GM21737 (cell line): Measurements from ENCODE around the gene MAD1L1.

ENCODE experiments used
- ATAC-seq: cut with Tn5 transposase; IDR thresholded peaks from one replicate; pipeline ENCODE4 v1.9.1; 2021; ENCODE audit warnings: mild to moderate bottlenecking, moderate library complexity; ENCODE audit not compliant: unreplicated experiment

Gene MAD1L1

DNA sequence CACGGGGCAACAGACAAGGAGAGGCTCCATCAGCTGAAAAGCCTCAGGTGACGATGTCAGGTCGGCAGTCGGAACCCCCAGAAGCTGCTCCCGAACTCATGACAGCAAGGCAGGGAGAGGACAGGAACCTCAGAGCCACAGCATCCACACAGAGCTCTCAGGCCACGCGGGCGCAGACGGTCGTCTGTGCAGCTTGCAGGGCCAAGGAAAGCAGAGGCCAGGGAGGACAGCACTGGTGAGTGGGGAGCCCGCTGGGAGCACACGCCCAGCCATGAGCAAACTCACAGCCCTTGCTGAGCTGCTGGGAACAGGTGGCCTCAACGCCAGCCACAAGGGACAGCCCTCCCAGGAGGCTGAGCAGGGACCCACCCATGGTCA lies 138.9 kb downstream of the MAD1L1 start:
- ATAC-seq, result no peak

DNA sequence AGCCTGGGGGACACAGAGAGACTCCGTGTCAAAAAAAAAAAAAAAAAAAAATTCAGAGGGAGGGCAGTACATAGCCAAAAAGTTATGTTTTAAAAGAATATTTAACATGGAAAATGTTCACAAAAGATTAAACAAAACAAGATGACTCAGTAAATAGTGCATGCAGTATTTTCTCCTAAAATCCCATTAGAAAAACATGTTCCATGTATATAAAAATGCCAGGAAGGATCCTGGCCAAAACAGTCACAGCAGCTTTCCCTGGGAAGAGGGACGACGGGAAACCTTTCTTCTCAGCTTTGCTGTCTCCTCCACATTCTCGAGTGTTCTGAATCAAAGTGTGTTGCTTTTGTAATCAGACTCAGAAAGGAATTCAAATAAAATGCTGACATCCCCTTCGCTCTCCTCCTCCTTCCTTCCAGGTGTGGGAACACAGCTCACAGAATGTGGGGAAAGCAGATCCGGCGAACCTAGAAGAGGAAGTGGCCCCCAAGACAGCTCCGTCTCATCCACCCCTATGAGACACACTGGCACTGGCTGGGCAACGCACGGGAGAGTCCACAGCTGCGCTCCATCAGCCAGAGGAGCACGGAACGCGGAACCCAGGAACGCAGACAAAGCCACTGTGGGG lies 139.4 kb downstream of the MAD1L1 start:
- no peak for ATAC-seq

DNA sequence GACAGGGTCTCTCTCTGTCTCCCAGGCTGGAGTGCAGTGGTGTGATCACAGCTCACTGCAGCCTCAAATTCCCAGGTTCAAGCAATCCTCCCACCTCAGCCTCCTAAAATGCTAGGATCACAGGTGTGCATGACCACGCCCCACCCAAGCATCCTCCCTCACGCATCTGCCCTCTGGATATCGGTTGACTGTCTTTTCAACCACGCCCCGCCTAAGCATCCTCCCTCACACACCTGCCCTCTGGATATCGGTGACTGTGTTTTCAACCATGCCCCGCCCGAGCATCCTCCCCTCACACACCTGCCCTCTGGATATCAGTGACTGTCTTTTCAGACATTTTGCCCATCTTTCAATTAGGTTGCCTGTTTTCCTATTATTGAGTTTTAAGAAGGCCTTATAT lies 140.5 kb downstream of the MAD1L1 start:
- ATAC-seq, result no peak

DNA sequence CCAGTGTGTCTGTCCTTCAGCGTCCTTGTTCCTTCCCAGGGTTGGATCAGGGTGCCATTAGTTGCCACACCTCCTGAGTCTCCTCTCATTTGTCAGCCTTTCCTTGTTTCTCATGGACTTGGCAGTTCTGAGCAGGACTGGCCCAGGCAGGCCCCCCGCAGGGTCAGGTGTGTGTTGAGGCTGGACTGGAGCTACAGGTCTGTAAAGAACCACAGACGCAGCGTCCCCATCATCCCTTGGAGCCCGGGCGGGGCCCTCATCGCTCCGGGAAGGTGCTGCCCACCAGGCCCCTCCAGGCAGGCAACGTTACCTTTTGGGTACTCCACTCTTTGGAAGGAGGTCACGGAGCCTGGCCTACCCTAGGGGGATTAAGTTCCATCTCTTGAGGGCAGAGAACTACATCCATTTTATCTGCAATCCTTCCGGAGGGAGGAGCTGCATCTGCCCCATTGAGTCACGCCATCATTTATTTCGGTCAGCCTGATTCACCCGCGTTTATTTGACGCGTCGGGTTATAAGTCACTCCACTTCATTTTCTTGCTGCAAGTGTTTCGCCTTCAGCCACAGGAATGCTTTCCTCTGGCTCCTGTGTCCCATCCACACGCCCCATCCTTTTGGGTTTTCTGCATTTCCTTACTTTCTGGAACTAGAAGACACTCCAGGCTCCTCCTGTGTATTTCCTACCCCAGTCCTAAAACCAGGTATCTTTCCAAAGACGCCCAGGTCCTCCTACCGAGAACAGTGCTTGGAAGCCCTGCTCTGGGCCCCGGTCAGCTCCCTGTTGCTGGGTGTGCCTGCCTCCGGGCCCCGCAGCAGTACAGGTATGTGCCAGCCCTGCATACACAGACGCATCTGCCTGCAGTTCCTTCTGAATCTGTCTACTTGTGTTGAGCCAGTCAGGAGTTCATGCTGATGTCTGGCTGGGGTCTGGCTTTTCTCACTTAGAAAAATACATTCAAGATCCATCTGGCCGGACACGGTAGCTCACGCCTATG lies 141.9 kb downstream of the MAD1L1 start:
- no peak for ATAC-seq

DNA sequence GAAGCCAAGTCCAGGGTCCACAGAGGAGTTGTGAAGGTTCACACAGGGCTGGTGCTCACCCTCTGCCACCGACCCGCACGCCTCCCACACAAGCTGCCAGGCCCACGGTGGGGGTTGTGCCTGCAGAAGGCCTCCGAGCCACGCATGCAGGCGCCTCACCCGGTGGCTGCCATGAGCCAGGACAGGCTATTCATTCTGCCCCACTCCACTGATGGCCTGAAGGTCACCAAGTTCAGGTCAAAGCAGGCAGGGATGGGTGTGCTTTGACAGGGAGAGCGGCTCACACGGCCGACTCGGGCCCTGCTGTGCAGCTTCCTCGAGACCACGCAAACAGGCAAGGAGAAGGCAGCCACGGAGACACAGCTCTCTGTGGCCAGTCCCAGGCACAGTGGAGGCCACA lies 143.9 kb downstream of the MAD1L1 start:
- ATAC-seq, result no peak

DNA sequence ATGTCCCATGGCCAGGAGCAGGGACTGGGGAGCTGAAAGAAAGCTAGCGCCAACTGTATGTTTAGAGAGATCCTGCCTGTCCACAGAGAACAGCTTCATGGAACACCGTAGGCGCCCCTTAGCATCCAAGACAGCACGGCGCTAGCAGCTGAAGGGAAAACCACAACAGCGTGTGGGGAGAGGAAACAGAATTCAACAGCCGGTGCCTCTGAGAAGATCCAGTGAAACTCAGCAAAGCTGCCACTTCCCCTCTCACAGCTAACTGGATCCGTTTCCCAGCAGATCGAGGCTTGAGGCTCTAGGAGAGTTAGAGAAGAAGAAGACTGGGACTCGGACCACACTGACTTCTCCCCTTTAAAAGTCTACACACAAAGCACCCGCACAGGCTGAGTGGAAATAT lies 145.0 kb downstream of the MAD1L1 start:
- no peak for ATAC-seq

DNA sequence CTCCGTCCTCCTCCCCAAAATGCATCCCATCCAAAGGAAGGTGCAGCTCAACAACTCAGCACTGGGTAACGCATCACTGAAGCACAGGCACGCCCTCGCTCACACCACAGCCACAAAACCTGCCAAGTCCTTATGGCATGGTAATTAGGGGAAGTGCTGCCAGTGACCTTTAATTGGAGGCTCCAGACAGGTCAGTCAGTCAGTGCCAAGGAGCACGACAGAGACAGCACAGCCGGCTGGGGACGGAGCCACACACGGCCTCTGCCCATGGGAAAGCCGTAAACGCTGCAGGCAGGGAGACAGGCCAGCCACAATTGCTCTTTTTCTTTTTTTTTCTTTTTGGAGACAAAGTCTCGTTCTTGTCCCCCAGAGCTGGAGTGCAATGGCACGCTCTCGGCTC lies 146.5 kb downstream of the MAD1L1 start:
- ATAC-seq, result no peak

DNA sequence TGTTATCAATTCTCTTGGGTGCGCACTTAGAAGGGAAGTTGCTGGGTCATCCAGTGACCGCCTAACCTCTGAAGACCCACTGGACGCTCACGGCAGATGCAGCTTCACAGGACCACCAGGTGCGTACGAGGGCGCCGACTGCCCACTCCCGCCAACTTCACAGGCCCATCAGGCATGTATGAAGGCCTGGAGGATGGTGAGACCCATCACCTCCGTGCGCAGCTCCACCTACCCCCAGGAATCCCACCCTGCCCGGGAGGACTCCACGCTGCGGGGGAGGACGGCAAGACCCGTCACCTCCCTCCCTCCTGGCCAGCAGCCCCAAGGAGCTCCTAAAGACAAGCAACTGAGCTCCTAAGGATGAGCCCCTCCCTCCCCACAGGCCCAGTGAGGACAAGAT lies 146.9 kb downstream of the MAD1L1 start:
- ATAC-seq, result no peak

DNA sequence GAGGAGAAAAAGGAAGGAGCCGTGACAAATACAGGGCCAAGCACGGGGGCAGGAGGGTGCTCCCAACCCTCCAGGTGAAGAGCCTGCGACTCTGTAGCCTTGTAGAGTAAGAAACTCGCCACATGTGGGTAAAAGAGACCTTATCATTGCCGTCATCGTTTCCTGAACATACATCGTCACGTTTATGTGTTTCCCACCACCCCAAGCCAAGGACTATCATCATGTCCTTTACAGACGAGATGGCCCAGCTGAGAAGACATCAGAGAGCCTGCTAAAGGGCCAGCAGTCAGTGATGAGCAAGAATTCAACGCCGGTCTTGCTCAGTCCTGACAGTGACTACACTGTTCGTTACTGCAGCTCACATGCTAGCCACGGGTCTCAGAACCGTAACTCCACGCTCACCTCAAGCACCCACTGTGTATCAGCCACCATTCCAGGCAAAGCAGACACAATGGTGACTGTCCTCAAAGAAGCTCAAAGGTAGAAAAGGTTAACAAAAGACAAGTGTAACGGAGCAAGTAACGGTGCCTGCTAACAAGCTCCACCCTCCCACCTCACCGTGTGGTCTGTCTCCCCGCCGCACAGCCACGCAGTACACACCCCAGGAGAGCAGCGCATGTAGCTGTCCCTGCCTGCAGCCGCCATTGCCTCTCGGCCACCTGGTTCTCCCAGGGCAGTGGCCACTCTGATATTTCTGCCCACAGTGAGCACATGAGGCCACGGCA lies 147.8 kb downstream of the MAD1L1 start:
- no peak for ATAC-seq

DNA sequence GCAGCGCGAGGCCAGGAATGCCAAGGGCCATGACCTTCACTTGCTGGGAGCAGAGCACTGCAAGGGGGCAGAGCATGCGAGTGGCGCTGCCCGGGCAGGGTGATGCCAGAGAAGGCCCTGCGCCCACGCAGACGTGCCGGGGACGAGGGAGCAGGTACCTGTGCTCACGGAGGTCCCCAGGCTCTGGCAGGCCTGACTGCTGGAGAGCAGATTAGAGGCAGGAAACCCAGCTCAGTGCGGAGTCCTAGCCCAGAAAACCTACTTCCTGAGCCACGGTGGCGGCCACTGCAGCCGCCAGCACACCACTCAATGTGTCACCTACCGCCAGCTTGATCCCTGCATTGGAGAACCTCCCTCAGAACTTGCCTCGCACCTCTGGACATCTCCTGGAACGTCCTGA lies 148.4 kb downstream of the MAD1L1 start:
- no peak for ATAC-seq

DNA sequence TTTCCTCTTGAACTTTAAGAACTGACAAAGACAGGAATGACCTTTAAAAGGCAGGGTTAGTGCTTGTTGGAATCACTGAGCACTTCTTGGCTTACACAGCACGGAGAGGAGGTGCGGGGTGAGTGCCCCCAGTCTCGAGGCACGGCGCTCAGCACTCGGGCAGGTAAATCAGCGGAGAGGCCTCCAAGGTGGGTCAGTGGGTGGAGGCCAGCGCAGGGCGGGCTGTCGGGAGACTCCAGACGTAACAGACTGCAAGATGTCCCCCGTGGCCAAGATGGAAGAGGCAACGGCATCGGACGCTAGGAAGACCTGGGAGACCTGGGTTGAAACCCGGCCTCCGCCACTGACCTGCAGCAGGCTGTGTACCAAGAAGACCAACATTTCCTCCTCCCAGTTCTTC lies 149.4 kb downstream of the MAD1L1 start:
- ATAC-seq, result no peak

DNA sequence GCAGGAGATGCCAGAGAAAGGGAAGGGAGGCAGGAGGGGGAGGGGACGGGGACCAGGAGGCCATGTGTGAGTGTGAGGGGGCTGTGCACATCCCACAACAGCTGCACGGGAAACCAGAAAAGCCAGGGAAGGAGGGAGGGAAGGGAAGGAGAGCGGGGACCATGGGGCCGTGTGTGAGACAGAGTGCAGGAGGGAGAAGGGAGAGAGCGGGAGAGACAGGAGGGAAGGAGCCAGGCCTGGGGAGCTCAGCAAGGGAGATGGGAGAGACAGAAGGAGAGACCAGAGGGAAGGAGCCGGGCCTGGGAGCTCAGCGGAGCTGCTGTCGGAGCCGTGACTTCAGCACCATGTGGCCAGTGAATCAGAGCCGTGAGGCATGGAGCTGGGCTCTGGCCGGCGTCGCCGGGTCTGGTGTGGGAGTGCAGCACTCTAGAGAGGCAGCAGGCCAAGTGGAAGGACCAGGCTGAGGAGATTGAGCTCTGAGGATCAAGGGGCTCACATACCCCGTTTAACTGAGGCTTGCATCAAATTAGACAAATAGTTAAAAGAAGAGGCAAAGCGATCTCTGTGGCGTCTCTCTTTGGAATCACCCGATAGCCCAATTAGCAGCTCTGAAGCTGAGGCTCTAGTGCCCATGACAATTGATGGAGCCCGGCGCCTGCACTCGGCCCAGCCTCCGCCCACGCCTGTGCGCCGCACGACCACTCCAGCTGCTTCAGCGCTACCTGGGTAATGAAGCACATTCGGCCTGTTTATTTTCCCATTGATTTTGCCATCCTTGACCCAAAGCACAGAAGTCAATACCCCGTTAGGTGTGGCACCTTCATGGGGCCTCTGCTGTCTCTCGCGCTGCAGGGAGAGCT lies 150.4 kb downstream of the MAD1L1 start:
- ATAC-seq, result no peak

DNA sequence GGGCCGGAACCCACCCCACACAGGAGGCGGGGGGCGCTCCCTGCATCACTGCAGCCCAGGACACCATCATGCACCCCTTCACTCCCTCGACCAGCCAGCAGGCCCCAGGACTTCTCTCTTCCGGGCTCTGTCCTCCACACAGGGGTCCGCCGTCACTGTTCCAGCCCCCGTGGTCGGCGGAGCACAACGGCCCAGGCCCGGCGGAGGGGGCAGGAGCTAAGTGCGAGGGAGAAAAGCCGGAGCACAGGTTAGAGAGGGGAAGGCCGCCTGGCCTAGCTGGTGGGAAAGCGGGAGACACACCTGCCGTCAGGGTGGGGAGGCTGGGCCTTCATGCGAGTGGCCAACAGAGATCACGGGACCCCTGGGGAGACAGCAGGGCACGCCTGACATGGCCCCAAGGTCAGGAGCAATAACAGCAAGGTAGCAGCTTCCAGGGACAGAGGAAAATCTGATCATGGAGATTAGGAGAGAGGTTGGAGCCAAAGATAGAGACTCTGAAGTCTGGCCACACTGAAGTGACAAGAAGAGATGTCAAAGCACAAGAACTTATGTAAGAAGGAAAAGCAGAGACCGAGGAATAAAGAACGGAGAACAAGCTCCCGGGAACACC lies 151.1 kb downstream of the MAD1L1 start:
- no peak for ATAC-seq

DNA sequence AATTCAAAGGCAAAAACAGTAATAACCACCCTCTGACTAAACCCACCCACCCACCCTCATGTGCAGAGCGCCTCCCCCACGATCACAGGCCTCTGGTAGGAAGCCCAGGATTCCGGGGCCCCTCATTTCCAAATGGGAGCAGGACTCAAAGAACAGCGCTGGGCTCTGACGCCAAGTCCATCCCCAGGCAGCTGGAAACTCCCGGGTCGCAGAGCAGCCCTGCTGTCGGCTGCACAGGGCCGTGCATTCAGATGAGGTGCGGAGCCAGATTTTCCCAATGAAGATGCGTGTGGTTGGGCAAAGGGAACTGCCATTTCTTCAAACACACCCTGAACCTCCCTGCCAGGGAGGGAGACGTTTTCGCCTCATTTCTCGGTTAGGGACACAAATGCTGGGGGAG lies 152.3 kb downstream of the MAD1L1 start:
- ATAC-seq, result no peak

DNA sequence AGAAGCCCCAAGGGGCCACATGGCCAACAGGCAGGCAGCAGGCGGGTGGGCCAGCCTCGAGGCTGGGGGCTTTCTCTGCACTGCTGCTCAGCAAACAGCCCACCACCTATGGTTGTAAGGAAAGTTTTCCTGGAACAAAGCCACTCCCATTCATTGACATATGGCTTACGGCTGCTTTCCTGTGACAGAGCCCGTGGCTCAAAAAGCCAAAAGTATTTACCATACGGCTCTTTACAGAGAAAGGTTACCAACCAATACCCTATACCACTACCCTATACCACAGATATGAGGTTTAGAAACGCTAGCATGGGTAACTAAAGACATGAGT lies 152.7 kb downstream of the MAD1L1 start:
- no peak for ATAC-seq

DNA sequence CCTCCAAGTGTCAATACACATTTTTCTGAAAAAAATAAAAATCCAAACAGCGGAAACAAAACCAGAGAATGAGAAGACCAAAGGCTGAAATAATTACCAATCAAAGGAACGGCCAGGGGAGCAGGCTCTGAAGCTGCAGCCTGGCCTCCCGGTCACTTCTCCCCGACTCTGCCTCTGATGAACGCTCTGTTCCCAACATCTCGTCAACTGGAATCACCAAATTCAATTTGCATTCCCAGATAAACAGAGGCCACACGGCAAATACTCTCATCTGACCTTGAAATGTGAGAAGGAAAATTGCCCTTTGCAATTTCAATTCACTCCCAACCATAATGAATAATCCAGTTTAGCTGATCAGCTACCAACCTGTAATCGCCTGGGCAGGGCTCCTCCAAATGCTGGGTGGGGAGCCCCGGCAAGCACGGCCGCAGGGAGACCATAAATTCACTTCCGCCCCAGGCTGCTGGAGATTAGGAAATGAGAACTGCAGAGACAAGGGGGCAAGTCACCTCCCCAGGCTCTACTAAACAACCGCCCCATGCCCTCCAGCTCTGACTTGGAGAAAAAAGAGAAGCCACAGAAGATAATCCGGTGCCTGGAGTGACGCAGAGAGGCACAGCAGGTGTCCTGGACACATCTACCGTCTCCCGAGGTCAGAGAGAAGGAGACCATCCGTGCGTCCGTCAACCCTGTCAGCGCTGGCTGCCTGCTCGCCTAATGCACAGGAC lies 153.2 kb downstream of the MAD1L1 start:
- ATAC-seq, result no peak

DNA sequence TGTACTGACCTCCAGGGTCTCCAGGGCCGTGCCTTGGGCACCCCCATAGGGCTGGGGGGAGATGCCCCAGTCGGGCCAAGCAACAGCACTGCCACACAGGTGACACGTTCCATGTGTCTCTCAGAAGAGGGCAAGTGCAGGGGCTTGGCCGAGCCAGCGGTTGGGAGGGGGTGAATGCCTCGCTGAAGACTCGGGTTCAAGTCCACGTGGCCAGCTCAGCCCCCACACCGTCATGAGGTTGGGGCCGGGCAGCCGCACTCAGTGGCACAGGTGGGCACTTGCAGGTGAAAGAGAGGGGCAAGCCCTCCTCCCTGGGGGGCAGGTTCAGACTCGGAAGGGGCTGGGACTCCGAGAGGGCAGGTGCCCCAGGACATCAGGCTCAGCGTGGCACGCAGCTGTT lies 153.8 kb downstream of the MAD1L1 start:
- no peak for ATAC-seq

DNA sequence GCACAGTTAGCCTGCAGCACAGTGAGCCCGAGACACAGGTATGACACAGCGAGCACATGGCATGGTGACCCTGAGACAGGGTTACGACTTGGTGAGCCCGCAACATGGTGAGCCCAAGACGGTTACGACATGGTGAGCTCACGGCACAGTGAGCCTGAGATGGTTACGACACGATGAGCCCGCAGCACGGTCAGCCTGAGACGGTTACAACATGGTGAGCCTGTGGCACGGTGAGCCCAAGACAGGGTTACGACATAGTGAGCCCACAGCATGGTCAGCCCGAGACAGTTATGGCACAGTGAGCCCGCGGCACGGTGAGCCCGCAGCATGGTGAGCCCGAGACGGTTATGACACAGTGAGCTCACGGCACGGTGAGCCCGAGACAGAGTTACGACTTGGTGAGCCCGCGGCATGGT lies 156.1 kb downstream of the MAD1L1 start:
- ATAC-seq, result no peak

DNA sequence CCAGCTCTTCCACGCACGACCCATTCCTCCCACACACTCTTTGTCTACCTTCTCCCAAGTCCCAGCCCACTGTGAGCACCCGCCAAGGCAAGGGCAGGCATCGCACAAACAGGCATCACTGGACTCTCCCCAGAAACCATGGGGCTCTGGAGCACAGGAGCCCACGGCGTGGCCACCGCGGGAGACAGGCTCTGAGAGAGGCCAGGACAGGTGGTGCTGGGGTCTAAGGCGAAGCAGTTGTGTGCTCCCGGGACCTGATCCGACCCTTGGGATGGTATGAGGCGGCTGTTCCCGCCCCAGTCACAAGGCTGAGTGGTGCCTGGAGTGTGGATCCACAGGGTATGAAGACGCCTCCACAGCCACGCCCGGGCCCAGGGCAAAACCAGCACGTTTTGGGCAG lies 156.9 kb downstream of the MAD1L1 start:
- ATAC-seq, result no peak

DNA sequence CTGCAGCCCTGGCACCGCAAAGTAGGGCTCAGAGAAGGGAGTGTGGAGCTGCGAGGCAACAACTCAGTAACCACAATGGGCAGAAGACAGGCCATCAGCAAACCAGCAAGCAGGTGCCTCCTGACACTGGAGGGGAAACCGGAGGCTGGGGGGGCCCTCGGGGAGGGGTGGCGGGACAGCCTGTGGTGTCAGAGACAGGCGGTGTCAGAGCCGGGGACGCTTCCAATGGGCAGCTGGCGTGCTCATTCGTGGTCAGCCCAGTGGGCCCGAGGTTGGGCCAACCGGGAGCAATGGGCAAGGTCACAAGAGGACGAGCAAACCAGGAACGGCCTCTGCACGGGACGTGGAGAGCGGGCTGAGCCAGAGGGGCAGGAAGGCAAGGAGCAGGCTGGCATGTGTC lies 158.1 kb downstream of the MAD1L1 start:
- no peak for ATAC-seq
